ENCODE measurements around the gene ZNF768. TPM values are rescaled to one million over a fixed set of nuclear protein-coding genes. Genes with fewer than 3 reads are reported as not detected.

The ZNF768 gene
- 27.9 TPM for polyA plus RNA-seq (ENCODE audit: insufficient read length)

DNA sequence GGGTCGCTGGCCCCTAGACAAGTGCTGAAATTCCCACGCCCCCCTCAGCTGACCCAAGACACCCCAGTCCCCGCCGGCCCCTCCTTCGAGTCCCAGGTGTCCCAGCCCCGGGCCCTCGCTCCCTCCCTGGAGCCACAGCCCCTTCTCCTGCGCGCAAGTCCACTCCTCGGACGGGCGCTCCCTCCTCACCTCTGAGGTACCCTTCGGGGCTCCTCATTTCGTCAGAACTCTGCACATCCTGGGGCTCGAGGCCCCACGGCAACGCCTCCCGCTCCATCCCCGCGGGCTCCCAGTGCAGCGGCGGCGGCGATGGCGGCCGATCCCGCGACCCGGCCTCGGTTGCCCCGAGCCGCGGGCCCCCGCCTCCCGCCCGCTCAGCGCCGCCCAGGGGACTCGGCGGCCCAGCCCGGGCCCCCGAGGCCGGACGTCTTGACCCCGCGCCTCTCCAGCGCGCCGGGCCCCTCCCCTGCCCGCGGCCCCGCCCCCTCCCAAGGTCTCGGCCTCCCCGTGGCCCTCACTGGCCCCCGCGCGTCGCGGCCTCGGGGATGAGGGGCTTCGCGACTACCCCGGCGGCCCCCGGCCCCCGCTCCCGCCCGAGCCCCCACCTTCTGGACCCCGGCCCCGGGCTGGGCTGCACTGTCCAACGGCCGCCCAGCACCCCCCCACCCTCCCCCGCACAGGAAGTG is at the start of gene ZNF768:
TSS of gene ZNF768 (minus strand) at position 430 of the 686 bp plus-strand sequence. CDS start at position 277, 153 bp downstream.
- DNase-seq (ENCODE audit: low read depth) = no peak

GRCh38 chr16:30574678-30575077 is 48.3 kb upstream of the ZNF768 start:
- DNase-seq (ENCODE audit: low read depth) = no peak

- DNase-seq (ENCODE audit: low read depth) = peak; percentile 93
Measured at GRCh38 chr16:30571445-30572322, 45.3 kb upstream of the ZNF768 start, which contains the start of gene ZNF688. Gene ZNF688, minus strand, starts transcription at chr16:30571714. Its CDS starts 85 bp downstream, at chr16:30571629.

DNA sequence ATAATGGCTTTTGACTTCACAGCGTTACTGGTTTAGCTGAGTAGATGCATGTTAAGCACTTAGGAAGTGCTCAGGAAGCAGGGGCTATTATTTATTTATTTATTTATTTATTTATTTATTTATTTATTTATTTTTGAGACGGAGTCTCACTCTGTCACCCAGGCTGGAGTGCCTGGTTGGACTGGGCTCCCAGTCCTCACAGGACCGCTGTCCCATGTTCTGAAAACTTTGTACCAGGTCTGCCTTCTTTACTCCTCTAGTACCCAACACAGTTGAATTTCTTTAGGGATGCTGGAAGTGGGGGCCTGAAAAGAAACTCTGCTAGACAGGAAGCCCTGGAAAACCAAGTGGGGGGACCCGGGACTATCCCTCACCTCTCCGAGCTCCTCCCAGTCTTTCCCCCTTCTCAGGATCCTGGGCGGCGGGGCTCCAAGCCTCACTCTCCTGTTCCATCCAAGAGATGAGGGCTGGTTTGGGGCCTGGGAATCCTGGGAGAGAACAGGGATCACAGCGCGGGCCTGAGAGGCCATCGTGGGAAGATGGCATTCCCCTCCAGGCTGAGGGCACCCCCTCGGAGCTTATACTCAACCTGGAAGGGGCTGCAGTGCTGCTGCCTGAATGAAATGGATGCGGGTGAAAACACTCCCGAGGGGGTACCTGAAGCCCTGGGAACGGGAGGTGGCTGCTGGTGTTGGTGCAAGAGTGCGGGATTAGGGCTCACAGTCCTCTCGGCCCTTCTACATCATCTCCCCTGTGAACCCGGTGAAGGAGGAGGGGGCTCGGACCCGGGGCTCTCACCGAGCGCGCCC is 44.5 kb upstream of the ZNF768 start:
- no peak for DNase-seq (ENCODE audit: low read depth)

DNA sequence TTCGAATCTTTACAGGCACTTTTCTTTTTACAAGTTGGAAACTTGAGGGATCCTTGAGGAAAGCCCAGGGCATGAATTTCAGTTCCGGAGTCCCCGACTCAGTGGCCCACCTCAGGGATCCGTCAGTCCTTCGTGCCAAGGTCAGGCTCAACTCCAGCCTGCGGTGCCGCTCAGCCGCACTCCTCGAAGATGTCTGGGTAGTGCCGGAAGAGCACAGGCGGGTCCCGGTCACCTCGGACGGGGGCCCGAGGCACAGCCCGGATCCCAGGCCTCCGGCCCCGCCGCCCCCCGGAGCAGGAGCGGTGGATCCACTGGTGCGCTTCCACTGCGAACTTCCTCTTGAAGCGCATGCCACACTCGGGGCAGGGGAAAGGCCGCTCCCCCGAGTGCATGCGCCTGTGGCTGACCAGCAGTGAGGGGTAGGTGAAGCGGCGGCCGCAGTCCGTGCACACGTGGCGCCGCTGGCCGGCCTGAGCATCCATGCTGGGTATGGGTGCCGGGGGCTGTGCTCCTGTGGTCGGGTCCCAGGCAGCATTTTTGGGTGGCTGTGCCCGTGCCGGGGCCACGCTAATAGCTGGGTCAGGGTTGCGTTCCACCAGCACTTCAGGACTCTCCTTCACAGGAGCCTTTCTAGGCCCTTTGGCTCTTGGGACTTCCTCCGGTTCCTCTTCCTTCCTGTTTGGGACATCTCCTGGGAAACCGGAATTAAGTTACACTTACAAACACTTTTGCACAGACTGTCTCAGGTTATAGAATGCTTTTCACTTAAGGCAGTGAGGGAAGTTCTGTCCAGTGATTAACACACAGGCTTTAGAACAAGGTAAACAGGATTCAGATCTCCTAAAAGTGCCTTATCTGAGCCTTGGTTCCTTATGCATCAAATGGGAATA is 43.6 kb upstream of the ZNF768 start:
- no peak for DNase-seq (ENCODE audit: low read depth)

- DNase-seq (ENCODE audit: low read depth) = no peak
Measured at GRCh38 chr16:30569281-30569680, 42.9 kb upstream of the ZNF768 start.

- no peak for DNase-seq (ENCODE audit: low read depth)
Measured at GRCh38 chr16:30567991-30568638, 41.7 kb upstream of the ZNF768 start.

GRCh38 chr16:30567160-30567990 is 41.0 kb upstream of the ZNF768 start:
- DNase-seq (ENCODE audit: low read depth) = no peak

DNA sequence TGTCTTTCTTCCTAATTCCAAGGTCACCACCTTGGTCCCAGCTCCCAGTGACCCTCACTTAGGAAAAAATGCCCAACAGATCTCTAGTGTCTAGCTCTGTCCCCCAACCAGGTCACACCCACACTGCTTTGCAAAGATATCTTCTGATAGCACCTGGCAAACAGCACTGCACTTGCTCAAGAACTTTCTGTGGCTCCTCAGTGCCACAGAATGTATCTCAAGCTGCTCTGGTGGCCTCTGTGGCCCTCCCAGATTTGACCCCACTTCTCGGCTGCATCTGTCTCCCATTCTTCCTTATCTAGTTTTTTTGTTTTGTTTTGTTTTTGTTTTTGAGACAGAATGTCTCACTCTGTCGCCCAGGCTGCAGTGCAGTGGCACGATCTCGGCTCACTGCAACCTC is 40.2 kb upstream of the ZNF768 start:
- DNase-seq (ENCODE audit: low read depth) = no peak

- DNase-seq (ENCODE audit: low read depth) = no peak
Measured at GRCh38 chr16:30565984-30566383, 39.6 kb upstream of the ZNF768 start.

DNA sequence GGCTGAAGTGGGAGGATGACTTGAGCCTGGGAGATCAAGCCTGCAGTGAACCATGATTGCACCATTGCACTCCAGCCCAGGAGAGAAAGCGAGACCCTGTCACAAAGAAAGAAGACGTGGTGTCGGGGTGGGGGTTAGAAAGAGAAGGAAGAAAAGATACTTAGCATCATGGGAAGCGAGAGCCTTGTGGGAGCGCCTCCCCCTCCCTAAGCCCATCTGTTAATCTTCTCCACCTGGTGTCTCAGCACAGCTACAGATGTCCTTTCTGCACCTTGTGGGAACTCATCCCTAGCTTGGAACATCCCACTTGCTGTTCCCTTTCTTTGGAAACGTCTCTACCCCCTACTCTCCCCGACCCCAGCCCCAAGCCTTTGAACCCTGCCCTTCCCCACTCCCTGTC is 39.2 kb upstream of the ZNF768 start:
- no peak for DNase-seq (ENCODE audit: low read depth)

- no peak for DNase-seq (ENCODE audit: low read depth)
Measured at GRCh38 chr16:30562021-30562420, 35.7 kb upstream of the ZNF768 start.

GRCh38 chr16:30561089-30561816 is 34.9 kb upstream of the ZNF768 start:
- no peak for DNase-seq (ENCODE audit: low read depth)

DNA sequence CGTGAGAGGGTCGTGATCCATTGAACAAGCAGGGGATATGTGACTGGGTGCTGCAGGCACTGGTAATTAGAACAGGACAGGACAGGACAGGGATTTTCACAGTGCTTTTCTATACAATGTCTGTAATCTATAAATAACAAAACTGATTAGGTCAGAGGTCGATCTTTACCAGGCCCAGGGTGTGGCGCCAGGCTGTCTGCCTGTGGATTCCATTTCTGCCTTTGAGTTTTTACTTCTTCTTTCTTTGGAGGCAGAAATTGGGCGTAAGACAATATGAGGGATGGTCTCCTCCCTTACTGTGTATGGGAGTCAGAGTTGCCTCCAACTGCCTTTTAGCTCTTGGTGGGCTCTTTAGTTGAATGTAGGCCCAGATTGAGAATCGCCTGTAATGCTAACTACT is 33.3 kb upstream of the ZNF768 start:
- no peak for DNase-seq (ENCODE audit: low read depth)

GRCh38 chr16:30558789-30559377 is 32.5 kb upstream of the ZNF768 start:
- no peak for DNase-seq (ENCODE audit: low read depth)

DNA sequence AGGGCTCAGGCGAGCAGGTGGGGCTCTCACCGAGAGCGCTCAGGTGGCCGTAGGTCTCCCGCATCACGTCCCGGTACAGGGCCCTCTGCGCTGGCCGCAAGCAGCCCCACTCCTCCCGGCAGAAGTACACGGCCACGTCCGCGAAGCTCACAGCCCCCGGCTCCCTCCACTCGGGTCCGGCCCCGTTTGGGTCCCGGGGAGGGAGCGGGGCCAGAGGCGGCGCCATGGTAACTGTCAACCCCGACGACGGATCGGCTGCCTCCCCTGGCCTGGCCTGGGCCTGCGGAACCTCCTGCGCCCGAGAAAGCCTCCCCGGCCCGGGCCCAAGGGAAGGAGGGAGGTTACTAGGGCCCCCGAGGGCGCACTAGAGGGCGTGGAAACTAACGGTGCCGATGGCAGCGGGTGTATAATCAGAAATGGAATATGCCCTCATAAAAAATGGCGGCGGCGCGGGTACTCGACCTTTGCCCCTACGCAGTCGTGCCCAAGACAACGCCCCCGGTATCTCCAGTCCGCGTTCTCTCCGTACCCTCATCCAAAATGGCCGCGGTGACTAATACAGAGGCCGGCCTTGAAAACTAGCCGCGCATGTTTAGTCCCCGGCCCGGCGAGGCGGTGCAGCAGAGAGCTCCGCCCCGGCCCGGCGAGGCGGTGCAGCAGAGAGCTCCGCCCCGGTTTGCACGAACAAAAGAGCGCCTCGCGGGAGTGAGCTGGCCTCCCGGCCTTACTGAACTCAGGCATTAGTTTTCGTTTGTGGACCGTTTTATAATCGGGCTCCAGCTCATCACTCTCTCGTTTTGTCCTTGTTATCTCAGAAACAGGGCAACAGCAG is 31.8 kb upstream of the ZNF768 start, which contains the start of gene ZNF764:
TSS of gene ZNF764 (minus strand) at position 418 of the 832 bp plus-strand sequence. CDS start at position 226, 192 bp downstream.
- peak; percentile 86 for DNase-seq (ENCODE audit: low read depth)

- no peak for DNase-seq (ENCODE audit: low read depth)
Measured at GRCh38 chr16:30557707-30557956, 31.3 kb upstream of the ZNF768 start.

- DNase-seq (ENCODE audit: low read depth) = no peak
Measured at GRCh38 chr16:30556125-30556473, 29.7 kb upstream of the ZNF768 start.

Data from forelimb muscle (tissue), 1 donor.